ENCODE data around the gene ZNRF3. TPM values are rescaled to one million over a fixed set of nuclear protein-coding genes. Genes with fewer than 3 reads are reported as not detected.

The ZNRF3 gene
- total and polyA plus RNA-seq, 7 donors: 0.23 to 13.6 (median 8.9) TPM

DNA sequence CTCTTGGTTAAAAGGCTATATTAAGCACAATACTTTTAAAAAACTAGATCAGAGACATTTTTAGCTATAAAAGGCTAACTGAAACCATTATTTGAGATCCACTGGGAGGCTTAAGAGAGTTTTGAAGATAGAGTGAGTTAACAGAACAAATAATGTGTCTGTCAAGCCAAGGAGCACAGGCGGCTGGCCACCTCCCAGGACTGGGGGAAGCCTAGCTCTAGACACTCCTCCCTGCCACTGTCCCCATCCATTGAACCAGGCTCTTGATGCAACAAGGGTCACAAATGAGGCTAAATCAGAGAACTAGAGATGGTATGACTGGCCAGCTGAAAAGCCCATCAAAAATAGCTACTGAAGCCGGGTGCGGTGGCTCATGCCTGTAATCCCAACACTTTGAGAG lies 115.3 kb downstream of the ZNRF3 start:
- TF ChIP-seq, protein P1, sequence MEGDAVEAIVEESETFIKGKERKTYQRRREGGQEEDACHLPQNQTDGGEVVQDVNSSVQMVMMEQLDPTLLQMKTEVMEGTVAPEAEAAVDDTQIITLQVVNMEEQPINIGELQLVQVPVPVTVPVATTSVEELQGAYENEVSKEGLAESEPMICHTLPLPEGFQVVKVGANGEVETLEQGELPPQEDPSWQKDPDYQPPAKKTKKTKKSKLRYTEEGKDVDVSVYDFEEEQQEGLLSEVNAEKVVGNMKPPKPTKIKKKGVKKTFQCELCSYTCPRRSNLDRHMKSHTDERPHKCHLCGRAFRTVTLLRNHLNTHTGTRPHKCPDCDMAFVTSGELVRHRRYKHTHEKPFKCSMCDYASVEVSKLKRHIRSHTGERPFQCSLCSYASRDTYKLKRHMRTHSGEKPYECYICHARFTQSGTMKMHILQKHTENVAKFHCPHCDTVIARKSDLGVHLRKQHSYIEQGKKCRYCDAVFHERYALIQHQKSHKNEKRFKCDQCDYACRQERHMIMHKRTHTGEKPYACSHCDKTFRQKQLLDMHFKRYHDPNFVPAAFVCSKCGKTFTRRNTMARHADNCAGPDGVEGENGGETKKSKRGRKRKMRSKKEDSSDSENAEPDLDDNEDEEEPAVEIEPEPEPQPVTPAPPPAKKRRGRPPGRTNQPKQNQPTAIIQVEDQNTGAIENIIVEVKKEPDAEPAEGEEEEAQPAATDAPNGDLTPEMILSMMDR (IDR thresholded peaks at IDR 0.05): no peak
- TF ChIP-seq EP300 (IDR thresholded peaks at IDR 0.05): no peak
- H3K27ac ChIP-seq: no peak overlapping the region
- no peak for DNase-seq
- intact Hi-C loops (cut with DNase I): no loop called here
- 98 to 99% methylated on average over 3 of the region's 3 CpGs for WGBS, 2 donors
- H3K4me1 ChIP-seq: no peaks in the 10 kb centered on the region
- no peaks in the 10 kb centered on the region for H3K27me3 ChIP-seq
- no peaks in the 10 kb centered on the region for H3K36me3 ChIP-seq
- no peaks in the 10 kb centered on the region for H3K9me3 ChIP-seq
- H3K4me3 ChIP-seq: no peak overlapping the region

DNA sequence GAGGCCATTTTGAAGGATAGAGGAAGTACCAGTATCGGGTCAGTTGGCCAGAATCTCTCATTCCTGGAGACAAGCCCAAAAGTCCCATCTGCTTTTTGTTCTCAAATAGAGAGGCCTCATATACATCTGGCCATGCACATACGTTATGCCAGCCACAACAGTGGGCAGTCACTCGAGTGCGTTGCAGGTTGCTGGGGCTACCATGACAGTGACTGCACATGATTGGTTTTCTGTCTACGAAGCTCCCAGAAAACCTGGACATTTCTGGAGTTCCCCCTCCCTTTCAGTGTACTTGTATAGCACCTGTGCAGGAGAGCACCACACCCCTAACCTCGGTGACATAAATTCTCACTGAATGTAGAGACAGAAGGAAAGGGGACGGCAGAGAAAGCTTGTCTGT lies 116.1 kb downstream of the ZNRF3 start:
- H3K9me3 ChIP-seq: no peaks in the 10 kb centered on the region
- TF ChIP-seq EP300 (IDR thresholded peaks at IDR 0.05): no peak
- TF ChIP-seq POLR2A (IDR thresholded peaks at IDR 0.05): no peak
- no peak for TF ChIP-seq POLR2AphosphoS5 (IDR thresholded peaks at IDR 0.05)
- TF ChIP-seq, protein P1 (IDR thresholded peaks at IDR 0.05): no peak
- 22 to 66% methylated on average over 7 of the region's 7 CpGs for WGBS, 2 donors
- no peak overlapping the region for H3K4me3 ChIP-seq
- no peaks in the 10 kb centered on the region for H3K27me3 ChIP-seq
- H3K36me3 ChIP-seq: no peaks in the 10 kb centered on the region
- intact Hi-C loops (cut with DNase I): no loop called here
- peaks cover 0 to 6% (median 4%) of the 10 kb centered on the region in 4 donors for H3K4me1 ChIP-seq
- no peak overlapping the region for H3K27ac ChIP-seq
- DNase-seq: no peak

DNA sequence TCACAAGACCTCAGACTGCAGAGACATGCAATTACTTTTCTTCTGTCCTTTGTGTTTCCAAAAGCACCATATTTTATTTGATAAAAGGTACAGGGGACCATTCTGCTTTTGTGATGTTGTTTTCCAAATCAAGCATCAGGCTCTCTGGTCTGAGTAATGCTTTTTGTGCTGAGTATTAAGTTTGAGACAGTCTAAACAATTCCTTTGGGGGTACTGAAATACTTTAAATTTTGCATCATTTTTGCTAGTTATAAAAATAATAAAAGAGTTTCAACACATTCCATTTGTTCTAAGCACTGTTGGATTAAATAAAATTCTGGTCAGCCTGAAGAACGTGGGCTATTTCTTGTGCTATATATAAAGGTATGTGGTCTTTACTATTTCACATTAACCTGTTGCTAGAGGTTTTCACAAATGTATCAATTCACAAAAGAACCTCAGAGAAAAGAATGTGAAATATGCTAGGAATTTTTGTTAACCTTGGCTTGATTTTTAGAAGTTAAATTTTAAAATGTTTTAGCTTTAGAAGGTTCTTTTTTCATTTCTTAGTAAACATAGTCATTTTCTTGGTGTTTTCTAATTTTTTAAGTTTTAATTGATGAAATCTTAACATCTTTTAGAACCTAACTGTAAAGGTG lies 116.7 kb downstream of the ZNRF3 start:
- H3K9me3 ChIP-seq: no peaks in the 10 kb centered on the region
- no peaks in the 10 kb centered on the region for H3K36me3 ChIP-seq
- WGBS, 2 donors: 72 to 73% methylated on average over 1 of the region's 1 CpG
- H3K27me3 ChIP-seq: no peaks in the 10 kb centered on the region
- no peak overlapping the region for H3K4me3 ChIP-seq
- no peak overlapping the region for H3K27ac ChIP-seq
- DNase-seq: no peak
- no peak for TF ChIP-seq POLR2AphosphoS5 (IDR thresholded peaks at IDR 0.05)
- no peak for TF ChIP-seq POLR2A (IDR thresholded peaks at IDR 0.05)
- TF ChIP-seq, protein P1 (IDR thresholded peaks at IDR 0.05): no peak
- TF ChIP-seq EP300 (IDR thresholded peaks at IDR 0.05): no peak
- intact Hi-C loops (cut with DNase I): no loop called here
- H3K4me1 ChIP-seq: peaks cover 0 to 12% (median 9%) of the 10 kb centered on the region in 4 donors

DNA sequence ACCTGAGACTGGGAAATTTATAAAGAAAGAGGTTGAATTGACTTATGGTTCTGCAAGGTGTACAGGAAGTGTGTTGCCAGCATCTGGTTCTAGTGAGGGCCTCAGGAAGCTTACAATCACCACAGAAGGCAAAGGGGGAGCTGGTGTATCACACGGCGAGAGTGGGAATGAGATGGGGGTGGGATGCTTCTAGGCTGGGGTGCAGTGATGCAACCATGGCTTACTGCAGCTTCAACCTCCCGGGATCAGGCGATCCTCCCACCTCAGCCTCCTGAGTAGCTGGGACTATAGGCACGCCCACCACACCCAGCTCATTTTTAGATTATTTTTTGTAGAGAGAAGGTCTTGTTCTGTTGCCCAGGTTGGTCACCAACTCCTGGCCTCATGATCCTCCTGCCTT lies 117.3 kb downstream of the ZNRF3 start:
- Histone ChIP-seq H3K9me3 (no peaks in the 10 kb centered on the region), H3K4me1 (peaks cover 0 to 18% (median 13%) of the 10 kb centered on the region in 4 donors)

More for the DNA sequence above, 117.3 kb downstream of the ZNRF3 start:
- no peak for DNase-seq
- Histone ChIP-seq H3K27ac (no peak overlapping the region), H3K27me3 (no peaks in the 10 kb centered on the region), H3K36me3 (no peaks in the 10 kb centered on the region), H3K4me3 (no peak overlapping the region)
- 92 to 97% methylated on average over 5 of the region's 5 CpGs for WGBS, 2 donors
- intact Hi-C loops (cut with DNase I): no loop called here
- TF ChIP-seq POLR2AphosphoS5 (IDR thresholded peaks at IDR 0.05) (no peak), POLR2A (IDR thresholded peaks at IDR 0.05) (no peak), EP300 (IDR thresholded peaks at IDR 0.05) (no peak)
- TF ChIP-seq, protein P1 (IDR thresholded peaks at IDR 0.05): no peak
